Measurements from ENCODE around the gene CPLX1.

- TF ChIP-seq TAF1 (IDR thresholded peaks at IDR 0.05; ENCODE audit: low read depth, low read length) (no peak), POLR2A (IDR thresholded peaks at IDR 0.05; ENCODE audit: low read depth, low read length) (no peak), POLR2AphosphoS5 (IDR thresholded peaks at IDR 0.05; ENCODE audit: low read depth, low read length) (no peak), PAX5 (IDR thresholded peaks at IDR 0.05; ENCODE audit: insufficient read depth, low read length, severe bottlenecking) (no peak), POU2F2 (IDR thresholded peaks at IDR 0.05; ENCODE audit: low read depth, low read length) (no peak)
Observed at GRCh38 chr4:835148-836002, 9.4 kb upstream of the CPLX1 start.

All from GM12891 (cell line).